ELF-1 (cell line): ENCODE data around the gene SAMD4A.

Experiments
- DNase-seq: peaks from one replicate; pipeline ENCODE4 v3.0.0-alpha.2; 2016; ENCODE audit warnings: low read depth, low spot score

Gene SAMD4A

DNA sequence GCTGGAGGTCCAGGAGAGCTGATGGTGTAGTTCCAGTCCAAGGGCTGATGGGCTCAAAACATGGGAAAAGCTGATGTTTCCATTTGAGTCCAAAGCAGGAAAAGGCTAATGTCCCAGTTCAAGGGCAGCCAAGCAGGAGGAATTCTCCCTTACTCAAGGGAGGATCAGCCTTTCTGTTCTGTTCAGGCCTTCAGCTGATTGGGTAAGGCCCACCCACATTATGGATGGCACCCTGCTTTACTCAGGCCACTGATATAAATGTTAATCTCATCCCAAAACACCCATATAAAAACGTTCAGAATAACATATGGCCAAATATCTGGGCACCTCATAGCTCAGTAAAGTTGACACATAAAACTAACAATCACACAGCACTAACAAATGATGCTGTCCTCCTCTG lies 64.1 kb downstream of the SAMD4A start:
- DNase-seq, result no peak

GRCh38 chr14:54632452-54632851 lies 65.5 kb downstream of the SAMD4A start:
- no peak for DNase-seq

DNA sequence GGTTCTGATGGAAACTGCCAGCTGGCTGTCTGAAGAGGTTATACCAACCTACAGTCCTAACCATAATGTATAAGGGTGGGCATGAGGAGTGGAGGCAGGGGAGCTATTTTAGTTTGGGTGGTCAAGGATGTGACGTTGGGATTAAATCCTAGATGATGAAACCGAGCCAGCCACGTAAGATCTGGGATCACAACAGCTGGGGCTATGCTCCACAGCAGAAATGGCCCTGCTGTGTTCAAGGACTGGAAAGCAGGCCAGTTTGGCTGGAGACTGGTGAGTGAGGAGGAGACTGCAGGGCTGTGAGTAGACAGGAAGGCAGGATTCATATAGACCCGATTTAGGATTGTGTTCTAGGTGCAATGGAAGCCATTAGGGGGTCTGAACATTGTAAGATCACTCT lies 66.1 kb downstream of the SAMD4A start:
- DNase-seq, result no peak

GRCh38 chr14:54637270-54638134 lies 70.6 kb downstream of the SAMD4A start:
- no peak for DNase-seq

DNA sequence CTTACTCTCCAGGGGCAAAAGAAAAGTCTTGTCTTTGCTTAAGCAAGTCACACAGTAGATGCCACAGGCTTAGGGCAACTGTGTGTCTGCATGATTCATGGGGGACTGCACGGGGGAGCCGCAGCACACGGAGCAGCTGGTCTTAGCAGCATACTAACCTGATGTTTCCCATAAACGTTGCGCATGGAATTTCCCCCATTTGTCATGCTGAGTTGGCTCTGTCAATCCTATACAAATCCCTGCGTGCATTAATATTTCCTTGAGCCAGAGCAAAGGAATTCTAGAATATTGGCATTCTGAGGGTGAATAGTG lies 71.2 kb downstream of the SAMD4A start:
- no peak for DNase-seq

DNA sequence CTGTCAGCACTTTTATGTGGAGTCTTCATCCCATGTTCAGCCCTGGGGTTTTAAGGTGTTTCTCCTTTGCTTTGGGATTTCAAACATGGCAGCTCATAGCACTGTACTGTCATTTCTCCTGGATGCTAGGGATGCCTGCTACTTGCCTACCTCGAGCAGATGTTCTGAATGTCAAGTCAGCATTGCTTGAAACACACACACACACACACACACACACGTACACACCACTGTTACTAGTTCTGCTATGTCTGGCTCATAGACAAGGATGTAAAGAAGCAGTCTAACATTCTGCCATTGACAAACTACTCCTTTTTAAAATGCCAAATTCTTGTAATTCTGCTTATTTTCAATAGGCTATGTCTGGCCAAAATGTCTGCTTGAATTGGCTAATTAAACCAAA lies 72.7 kb downstream of the SAMD4A start:
- no peak for DNase-seq

- DNase-seq, result no peak
These were observed 73.6 kb downstream of the SAMD4A start for GRCh38 chr14:54640506-54640905.

DNA sequence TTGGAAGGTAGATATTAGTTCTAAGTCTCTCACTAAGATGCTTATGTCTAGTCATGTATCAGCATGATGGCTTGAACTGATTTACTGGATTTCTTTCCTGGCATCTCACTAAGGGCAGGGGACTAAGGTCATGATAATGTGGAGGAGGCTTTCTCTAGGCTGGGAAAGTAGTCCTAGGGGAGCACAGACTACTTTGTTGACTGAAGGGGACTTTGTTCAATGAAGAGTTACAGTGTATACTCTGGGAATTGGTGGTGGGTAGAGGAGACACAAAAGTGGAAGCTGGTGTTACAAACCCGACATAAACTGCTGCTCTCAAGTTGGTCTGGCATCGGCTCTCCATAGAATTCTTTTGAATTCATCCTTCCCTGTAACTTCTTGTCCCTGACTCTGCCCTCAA lies 75.2 kb downstream of the SAMD4A start:
- DNase-seq, result no peak

GRCh38 chr14:54642801-54643695 lies 76.1 kb downstream of the SAMD4A start:
- DNase-seq, result peak; percentile 52

DNA sequence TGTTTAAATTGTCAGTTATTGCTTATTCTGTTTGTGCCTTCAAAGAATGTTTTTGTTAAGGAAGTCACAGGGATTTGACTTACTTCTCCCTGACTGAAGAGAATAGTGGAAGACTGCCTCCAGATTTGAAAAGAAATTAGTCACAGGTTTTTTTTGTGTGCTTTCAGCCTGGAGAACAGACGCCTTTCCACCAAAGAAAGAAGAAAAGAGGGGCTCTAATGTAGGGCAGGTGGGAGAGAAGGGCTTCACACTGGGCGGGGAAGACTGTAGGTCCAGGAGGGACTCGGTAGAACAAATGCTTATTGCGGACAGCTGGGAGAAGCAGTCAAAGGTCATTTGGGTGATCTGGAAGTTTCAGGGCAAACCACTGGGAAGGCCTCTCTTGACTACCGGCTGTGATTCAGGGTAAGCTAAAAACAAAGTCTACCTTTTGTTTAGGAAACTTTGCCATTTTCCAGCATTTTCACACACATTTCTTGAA lies 76.8 kb downstream of the SAMD4A start:
- peak; percentile 46 for DNase-seq

- DNase-seq, result no peak
These were observed 78.7 kb downstream of the SAMD4A start for GRCh38 chr14:54645639-54646038.

- DNase-seq, result no peak
These were observed 79.7 kb downstream of the SAMD4A start for GRCh38 chr14:54646626-54647025.

- DNase-seq, result no peak
These were observed 80.5 kb downstream of the SAMD4A start for GRCh38 chr14:54647378-54647777.

- DNase-seq, result no peak
These were observed 82.1 kb downstream of the SAMD4A start for GRCh38 chr14:54649056-54649455.

- DNase-seq, result peak; percentile 68
These were observed 83.5 kb downstream of the SAMD4A start for GRCh38 chr14:54650331-54650958.

DNA sequence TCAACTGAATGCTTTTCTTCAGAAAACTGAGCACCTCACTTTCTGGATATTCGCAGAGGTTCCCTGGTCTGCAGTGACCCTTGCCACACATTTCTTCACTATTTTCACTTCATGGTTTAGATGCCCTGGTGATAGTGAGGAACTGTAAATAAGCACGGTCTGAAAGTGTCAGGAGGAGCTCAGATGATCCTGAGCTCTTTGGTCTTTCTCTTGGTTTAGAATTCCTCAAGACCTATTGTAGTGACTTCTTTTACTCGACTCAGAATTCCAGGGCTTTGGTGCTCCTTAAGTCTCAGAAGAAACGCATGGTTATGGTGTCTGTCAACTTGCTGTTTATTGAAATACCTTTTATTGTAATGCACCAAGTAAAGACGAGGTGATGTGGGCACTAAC lies 84.0 kb downstream of the SAMD4A start:
- peak; percentile 49 for DNase-seq

DNA sequence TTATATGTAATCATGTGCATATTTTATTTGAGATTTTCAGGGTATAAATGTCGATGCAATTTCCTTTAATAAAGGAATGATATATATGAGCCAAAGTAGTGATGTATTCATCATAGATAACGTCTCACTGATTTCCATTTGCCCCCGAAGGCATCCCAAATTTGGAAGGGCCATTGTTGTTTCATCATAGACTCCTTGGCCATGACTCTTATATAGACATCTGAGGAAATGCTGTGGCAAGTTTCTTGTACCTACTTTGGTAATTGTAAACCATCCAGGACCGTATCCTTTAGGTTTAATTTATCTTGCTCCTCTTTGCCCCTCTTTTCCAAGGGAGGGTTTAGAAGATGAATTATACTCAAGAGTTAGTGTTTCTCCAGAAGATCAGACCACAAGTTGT lies 84.7 kb downstream of the SAMD4A start:
- no peak for DNase-seq

DNA sequence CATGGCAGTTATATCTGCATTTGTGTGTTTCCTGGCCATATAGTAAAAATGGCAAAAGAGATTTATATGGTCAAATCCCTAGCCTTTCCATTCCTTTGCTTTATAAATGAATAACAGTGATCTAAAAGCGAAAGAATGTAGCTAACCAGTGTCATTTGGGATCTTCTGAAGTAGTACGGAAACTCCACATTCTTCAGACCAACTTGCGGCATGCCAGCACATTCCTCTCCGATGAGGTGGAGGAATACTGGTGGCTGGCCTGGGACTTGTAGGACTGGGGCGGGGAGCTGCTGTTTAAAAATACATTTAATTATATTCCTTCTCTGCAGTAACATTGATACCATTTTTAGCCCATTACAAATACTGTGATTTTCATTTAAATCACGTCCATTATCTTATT lies 85.3 kb downstream of the SAMD4A start:
- DNase-seq, result peak; percentile 89

DNA sequence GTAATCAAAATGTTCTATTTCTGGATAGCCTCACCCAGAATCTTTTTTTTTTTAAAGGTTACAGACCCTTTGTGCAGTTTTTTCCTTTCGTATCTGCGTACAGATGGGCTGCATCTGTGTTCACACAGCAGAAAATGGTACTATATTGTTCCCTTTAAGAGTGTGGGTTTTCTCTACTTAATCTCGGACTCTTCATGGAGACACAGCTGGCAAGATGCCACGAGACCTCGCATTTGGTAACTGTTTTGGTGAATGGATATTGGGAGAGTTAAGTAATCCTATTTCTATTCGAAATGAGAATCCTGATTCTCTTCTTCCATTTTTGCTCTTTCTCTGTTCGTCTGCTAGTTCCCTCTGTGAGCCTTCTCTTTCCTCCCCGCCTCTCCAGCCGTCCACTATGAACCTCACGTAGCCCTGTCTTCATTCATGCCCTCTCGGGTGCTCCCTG lies 85.7 kb downstream of the SAMD4A start:
- DNase-seq, result no peak

- DNase-seq, result no peak
These were observed 87.0 kb downstream of the SAMD4A start for GRCh38 chr14:54653712-54654469.

DNA sequence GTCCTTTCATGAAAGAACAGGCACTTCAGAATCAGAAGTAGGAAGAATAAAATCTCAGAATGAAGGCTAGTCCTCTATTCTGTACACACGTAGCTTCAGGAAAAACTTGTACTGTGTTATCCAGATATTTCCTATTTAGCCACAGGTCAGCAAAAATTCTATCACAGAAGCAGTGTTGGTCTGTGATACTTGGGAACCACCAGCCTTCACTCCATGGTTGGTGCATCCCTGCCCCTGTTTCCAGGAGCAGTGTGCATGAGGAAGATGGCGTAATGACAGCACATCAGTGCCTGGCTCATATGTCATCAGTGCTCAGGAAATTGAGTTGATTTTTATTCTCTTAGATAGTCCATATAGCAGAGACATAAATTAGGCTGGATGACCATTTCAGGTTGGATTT lies 87.7 kb downstream of the SAMD4A start:
- no peak for DNase-seq
